OCI-LY1 (cell line): ENCODE data around the gene HDDC3.
A peak's percentile ranks its signal among the peaks of the same experiment; 100 is the strongest.

ENCODE experiments used
- H2AFZ ChIP-seq: fragments of 200-600 bp; sonication (generic), shearing (Covaris generic); 2 replicates; pipeline ENCODE4 v1.6.0; 2014; ENCODE audit warnings: antibody characterized with exemption, mild to moderate bottlenecking, low read length
- H3F3A ChIP-seq: fragments of 200-600 bp; sonication (generic), shearing (Covaris generic); 2 replicates; pipeline ENCODE4 v1.6.0; 2014; ENCODE audit warnings: mild to moderate bottlenecking, antibody characterized with exemption, low read length, moderate library complexity; ENCODE audit not compliant: insufficient read depth
- H3K27ac ChIP-seq: fragments of 200-600 bp; sonication (generic); 2 replicates; pipeline ENCODE4 v1.5.1; 2014; ENCODE audit warnings: low read length, mixed run types, mild to moderate bottlenecking, low read depth; ENCODE audit not compliant: poor library complexity, severe bottlenecking
- H3K27me3 ChIP-seq: fragments of 200-600 bp; sonication (generic); 2 replicates; pipeline ENCODE4 v1.6.0; 2014; ENCODE audit warnings: antibody characterized with exemption, mild to moderate bottlenecking, low read length, moderate library complexity; ENCODE audit not compliant: insufficient read depth
- H3K36me3 ChIP-seq: fragments of 200-600 bp; sonication (generic); 2 replicates; pipeline ENCODE4 v1.6.1; 2014; ENCODE audit warnings: mild to moderate bottlenecking, antibody characterized with exemption, low read length, moderate library complexity, mixed read lengths; ENCODE audit not compliant: insufficient read depth
- H3K4me1 ChIP-seq: fragments of 200-600 bp; sonication (generic); 2 replicates; pipeline ENCODE4 v1.5.1; 2014; ENCODE audit warnings: mild to moderate bottlenecking, low read length, moderate library complexity; ENCODE audit not compliant: insufficient read depth, severe bottlenecking
- H3K4me2 ChIP-seq: fragments of 200-600 bp; sonication (generic), shearing (Covaris generic); 2 replicates; pipeline ENCODE4 v1.6.1; 2014; ENCODE audit warnings: low read length
- H3K4me3 ChIP-seq: fragments of 200-600 bp; sonication (generic); 2 replicates; pipeline ENCODE4 v1.5.1; 2014; ENCODE audit warnings: low read length, low read depth, mild to moderate bottlenecking, mixed read lengths; ENCODE audit not compliant: poor library complexity, severe bottlenecking
- H3K79me2 ChIP-seq: fragments of 200-600 bp; shearing (Covaris generic); 2 replicates; pipeline ENCODE4 v1.6.1; 2016; ENCODE audit warnings: mixed run types, low read length, mixed read lengths; ENCODE audit not compliant: insufficient read depth
- H3K9ac ChIP-seq: fragments of 200-600 bp; sonication (generic), shearing (Covaris generic); 2 replicates; pipeline ENCODE4 v1.6.1; 2014; ENCODE audit warnings: mild to moderate bottlenecking, low read length, mixed read lengths
- H3K9me2 ChIP-seq: fragments of 200-600 bp; sonication (generic), shearing (Covaris generic); 2 replicates; pipeline ENCODE4 v1.6.1; 2014; ENCODE audit warnings: low read depth, mild to moderate bottlenecking, low read length, mixed read lengths
- H3K9me3 ChIP-seq: fragments of 200-600 bp; shearing (Covaris generic); 2 replicates; pipeline ENCODE4 v1.6.1; 2014; ENCODE audit warnings: low read length, mixed read lengths
- H4K20me1 ChIP-seq: fragments of 200-600 bp; sonication (generic), shearing (Covaris generic); 2 replicates; pipeline ENCODE4 v1.6.0; 2016; ENCODE audit warnings: mild to moderate bottlenecking, low read length; ENCODE audit not compliant: insufficient read depth
- CTCF ChIP-seq: fragments of 200-600 bp; sonication (generic), shearing (Covaris generic); IDR thresholded peaks from 2 replicates; pipeline ENCODE4 v1.5.1; 2017; ENCODE audit warnings: mild to moderate bottlenecking, antibody characterized with exemption, low read length, moderate library complexity, mixed read lengths
- EZH2 ChIP-seq: fragments of 200-600 bp; sonication (generic), shearing (Covaris generic); IDR thresholded peaks from 2 replicates; pipeline ENCODE4 v1.8.0; 2017; ENCODE audit warnings: borderline replicate concordance, mixed run types, mild to moderate bottlenecking, antibody characterized with exemption, low read length, moderate library complexity, mixed read lengths

The HDDC3 gene

GRCh38 chr15:90957031-90957790 is 24.9 kb upstream of the HDDC3 start:
- Histone ChIP-seq H3K36me3 (peaks cover 40% of the 10 kb centered on the region), H2AFZ (no peak overlapping the region), H3K27me3 (no peaks in the 10 kb centered on the region), H3K9me2 (no peaks in the 10 kb centered on the region), H3K4me3 (peak overlapping the region; percentile 66), H3K9me3 (no peaks in the 10 kb centered on the region), H4K20me1 (no peaks in the 10 kb centered on the region), H3K27ac (no peak overlapping the region), H3K79me2 (no peaks in the 10 kb centered on the region), H3K4me2 (peak overlapping the region; percentile 96), H3K4me1 (peaks cover 24% of the 10 kb centered on the region), H3K9ac (no peak overlapping the region; the same call in 1 of the 2 replicates), H3F3A (no peaks in the 10 kb centered on the region)
- no peak for TF ChIP-seq EZH2
- no peak for TF ChIP-seq CTCF

- TF ChIP-seq CTCF (peak; percentile 97), EZH2 (no peak)
- Histone ChIP-seq H4K20me1 (no peaks in the 10 kb centered on the region), H3K9ac (peak overlapping the region; percentile 94), H3K4me2 (peak overlapping the region; percentile 96), H2AFZ (no peak overlapping the region), H3K27me3 (no peaks in the 10 kb centered on the region), H3K9me2 (no peaks in the 10 kb centered on the region), H3K9me3 (no peaks in the 10 kb centered on the region), H3K79me2 (no peaks in the 10 kb centered on the region), H3F3A (no peaks in the 10 kb centered on the region), H3K4me3 (peak overlapping the region; percentile 66), H3K27ac (peak overlapping the region; percentile 98), H3K4me1 (peaks cover 24% of the 10 kb centered on the region), H3K36me3 (peaks cover 39% of the 10 kb centered on the region)
These were observed 24.1 kb upstream of the HDDC3 start for GRCh38 chr15:90956274-90957030.

- no peak overlapping the region for H2AFZ ChIP-seq
- H3K79me2 ChIP-seq = no peaks in the 10 kb centered on the region
- no peaks in the 10 kb centered on the region for H4K20me1 ChIP-seq
- H3K9me2 ChIP-seq = no peaks in the 10 kb centered on the region
- peak overlapping the region; percentile 94 for H3K9ac ChIP-seq
- H3K4me3 ChIP-seq = peak overlapping the region; percentile 66
- TF ChIP-seq CTCF (no peak), EZH2 (no peak)
- H3K4me1 ChIP-seq = peaks cover 24% of the 10 kb centered on the region
- H3K27ac ChIP-seq = peak overlapping the region; percentile 98
- H3K4me2 ChIP-seq = peak overlapping the region; percentile 96
- no peaks in the 10 kb centered on the region for H3K27me3 ChIP-seq
- H3F3A ChIP-seq = no peaks in the 10 kb centered on the region
- peaks cover 39% of the 10 kb centered on the region; the same call in 1 of the 2 replicates for H3K36me3 ChIP-seq
- no peaks in the 10 kb centered on the region for H3K9me3 ChIP-seq
These were observed 23.4 kb upstream of the HDDC3 start for GRCh38 chr15:90955624-90956273.
